SJSA1 (cell line): ENCODE data around the gene BAHCC1. TPM values are rescaled to one million over a fixed set of nuclear protein-coding genes. Genes with fewer than 3 reads are reported as not detected.

Source experiments
- DNase-seq, 2 experiments: peaks; one replicate each; pipeline ENCODE4 v3.0.0-alpha.2; 2015 to 2020; ENCODE audit warnings: low spot score in 2 of 2, low read depth in 1 of 2
- H3K27ac ChIP-seq: fragments of 250-450 bp; sonication (Bioruptor Pico); 2 replicates; pipeline ENCODE4 v1.5.1; 2020; ENCODE audit warnings: mild to moderate bottlenecking, moderate library complexity
- H3K27me3 ChIP-seq: fragments of 250-450 bp; sonication (Bioruptor Pico); replicated peaks from 2 replicates; pipeline ENCODE4 v1.5.1; 2020; ENCODE audit warnings: mild to moderate bottlenecking, moderate library complexity
- H3K36me3 ChIP-seq: fragments of 250-450 bp; sonication (Bioruptor Pico); 2 replicates; pipeline ENCODE4 v1.5.1; 2020; ENCODE audit warnings: mild to moderate bottlenecking
- H3K4me1 ChIP-seq: fragments of 250-450 bp; sonication (Bioruptor Pico); replicated peaks from 2 replicates; pipeline ENCODE4 v1.6.1; 2021; ENCODE audit warnings: mild to moderate bottlenecking
- H3K4me3 ChIP-seq: fragments of 250-450 bp; sonication (Bioruptor Pico); 2 replicates; pipeline ENCODE4 v1.5.1; 2020; ENCODE audit warnings: mild to moderate bottlenecking
- H3K9me3 ChIP-seq: fragments of 250-450 bp; sonication (Bioruptor Pico); replicated peaks from 2 replicates; pipeline ENCODE4 v1.5.1; 2020; ENCODE audit warnings: mild to moderate bottlenecking
- total RNA-seq: library from RNA; depleted of rRNA; stranded (reverse); fragments of >200 nt; shearing (Covaris generic); gene quantifications from 2 replicates; pipeline ENCODE4 v1.2.3, GENCODE V29; 2014

Gene BAHCC1
- total RNA-seq, 1 experiment from 2014 or later: 6.6 TPM

DNA sequence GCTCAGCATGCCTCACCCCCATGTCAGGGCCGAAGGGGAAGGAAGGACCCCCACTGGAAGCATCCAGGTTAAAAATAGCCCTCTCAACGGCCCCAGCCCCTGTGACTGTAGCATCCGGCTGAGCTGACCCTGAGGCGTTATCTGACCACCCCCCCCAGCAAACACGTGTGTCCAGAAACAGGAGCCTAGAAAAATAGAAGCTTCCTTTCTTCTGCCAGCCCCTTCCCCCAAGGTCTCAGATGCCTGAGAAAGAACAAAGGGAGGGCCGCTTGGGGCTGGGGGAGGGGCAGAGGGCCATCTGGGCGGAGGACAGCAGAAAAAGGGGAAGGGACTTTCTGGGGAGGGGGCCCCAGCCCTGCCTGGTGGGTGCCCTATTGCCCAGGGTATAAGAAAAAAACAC lies 61.5 kb downstream of the BAHCC1 start:
- Histone ChIP-seq H3K27me3 (no peaks in the 10 kb centered on the region), H3K36me3 (peaks cover 4% of the 10 kb centered on the region; the same call in 1 of the 2 replicates), H3K27ac (no peak overlapping the region), H3K4me1 (no peaks in the 10 kb centered on the region; the same call in 1 of the 2 replicates), H3K9me3 (no peaks in the 10 kb centered on the region), H3K4me3 (no peak overlapping the region)
- no peak for DNase-seq

DNA sequence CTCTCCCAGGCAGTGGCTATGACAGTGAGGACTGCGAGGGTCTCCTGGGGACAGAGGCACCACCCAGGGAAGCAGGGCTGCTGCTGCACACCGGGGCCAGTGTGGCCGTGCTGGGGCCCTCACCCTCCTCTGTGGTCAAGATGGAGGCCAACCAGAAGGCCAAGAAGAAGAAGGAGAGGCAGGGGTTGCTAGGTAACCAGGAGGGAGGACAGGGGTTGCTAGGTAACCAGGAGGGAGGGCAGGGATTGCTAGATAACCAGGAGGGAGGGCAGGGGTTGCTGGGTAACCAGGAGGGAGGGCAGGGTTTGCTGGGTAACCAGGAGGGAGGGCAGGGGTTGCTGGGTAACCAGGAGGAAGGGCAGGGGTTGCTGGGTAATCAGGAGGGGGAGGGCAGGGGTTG lies 62.1 kb downstream of the BAHCC1 start:
- H3K27me3 ChIP-seq: no peaks in the 10 kb centered on the region
- H3K36me3 ChIP-seq: peaks cover 4% of the 10 kb centered on the region; the same call in 1 of the 2 replicates
- no peak for DNase-seq
- H3K9me3 ChIP-seq: no peaks in the 10 kb centered on the region
- H3K4me1 ChIP-seq: no peaks in the 10 kb centered on the region; the same call in 1 of the 2 replicates
- H3K4me3 ChIP-seq: no peak overlapping the region
- H3K27ac ChIP-seq: no peak overlapping the region

DNA sequence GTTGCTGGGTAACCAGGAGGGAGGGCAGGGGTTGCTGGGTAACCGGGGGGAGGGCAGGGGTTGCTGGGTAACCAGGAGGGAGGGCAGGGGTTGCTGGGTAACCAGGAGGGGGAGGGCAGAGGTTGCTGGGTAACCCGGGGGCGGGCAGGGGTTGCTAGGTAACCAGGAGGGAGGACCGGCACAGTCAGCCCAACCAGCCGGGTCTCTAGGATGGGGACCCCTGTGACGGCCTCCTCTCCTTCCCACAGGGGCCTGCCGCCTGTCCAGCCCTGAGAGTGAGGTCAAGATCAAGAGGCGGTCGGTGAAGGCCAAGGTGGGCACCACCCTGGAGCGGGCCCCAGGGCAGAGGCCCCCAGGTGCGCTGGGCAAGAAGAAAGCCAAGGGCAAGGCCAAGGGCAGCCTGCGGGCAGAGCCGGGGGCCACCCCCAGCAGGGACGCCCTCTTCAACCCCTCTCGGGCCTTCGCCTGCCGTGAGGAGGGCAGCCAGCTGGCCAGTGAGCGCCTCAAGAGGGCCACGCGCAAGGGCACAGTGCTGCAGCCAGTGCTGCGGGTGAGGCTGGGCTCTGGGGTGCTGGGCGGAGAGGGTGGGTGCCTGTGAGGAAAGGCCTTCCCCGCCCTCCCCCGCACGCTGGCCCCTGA lies 62.8 kb downstream of the BAHCC1 start:
- Histone ChIP-seq H3K9me3 (no peaks in the 10 kb centered on the region), H3K4me3 (no peak overlapping the region), H3K27me3 (no peaks in the 10 kb centered on the region), H3K36me3 (peaks cover 9% of the 10 kb centered on the region; the same call in 1 of the 2 replicates), H3K27ac (no peak overlapping the region), H3K4me1 (no peaks in the 10 kb centered on the region; the same call in 1 of the 2 replicates)
- DNase-seq: no peak

DNA sequence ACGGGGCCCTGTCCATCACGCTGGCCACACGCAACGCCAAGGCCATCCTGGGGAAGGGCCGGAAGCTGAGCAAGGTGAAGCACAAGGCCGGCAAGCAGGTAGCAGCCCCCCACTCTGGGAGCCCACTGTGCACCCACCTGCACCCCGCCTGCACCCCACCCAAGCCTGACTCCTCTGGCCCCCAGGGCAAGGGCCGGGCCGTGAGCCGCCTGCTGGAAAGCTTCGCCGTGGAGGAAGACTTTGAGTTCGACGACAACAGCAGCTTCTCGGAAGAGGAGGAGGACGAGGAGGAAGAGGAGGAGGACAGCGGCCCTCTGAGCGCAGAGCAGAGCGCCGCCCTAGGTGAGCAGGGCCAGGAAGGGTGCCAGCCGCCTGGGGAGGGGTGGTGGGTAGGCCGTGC lies 63.4 kb downstream of the BAHCC1 start:
- Histone ChIP-seq H3K36me3 (peaks cover 9% of the 10 kb centered on the region; the same call in 1 of the 2 replicates), H3K9me3 (no peaks in the 10 kb centered on the region), H3K4me1 (no peaks in the 10 kb centered on the region; the same call in 1 of the 2 replicates), H3K27me3 (no peaks in the 10 kb centered on the region), H3K27ac (no peak overlapping the region), H3K4me3 (no peak overlapping the region)
- no peak for DNase-seq

DNA sequence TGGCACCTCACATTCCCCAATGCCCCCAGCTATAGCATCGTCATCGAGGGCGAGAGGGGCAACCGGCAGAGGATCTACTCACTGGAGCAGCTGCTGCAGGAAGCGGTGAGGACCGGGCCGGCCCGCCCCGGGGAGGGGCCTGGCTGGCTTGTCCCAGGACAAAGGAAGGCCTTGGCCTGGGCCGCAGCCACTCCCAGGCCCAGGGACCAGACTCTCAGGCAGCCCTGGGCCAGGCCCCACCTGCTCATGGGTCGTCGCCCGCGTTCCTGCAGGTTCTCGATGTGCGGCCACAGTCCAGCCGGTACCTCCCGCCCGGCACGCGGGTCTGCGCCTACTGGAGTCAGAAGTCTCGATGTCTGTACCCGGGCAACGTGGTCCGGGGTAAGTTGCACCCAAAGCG lies 64.0 kb downstream of the BAHCC1 start:
- Histone ChIP-seq H3K27me3 (no peaks in the 10 kb centered on the region), H3K27ac (no peak overlapping the region), H3K4me3 (no peak overlapping the region), H3K9me3 (no peaks in the 10 kb centered on the region), H3K4me1 (no peaks in the 10 kb centered on the region; the same call in 1 of the 2 replicates), H3K36me3 (peaks cover 9% of the 10 kb centered on the region; the same call in 1 of the 2 replicates)
- DNase-seq: no peak

DNA sequence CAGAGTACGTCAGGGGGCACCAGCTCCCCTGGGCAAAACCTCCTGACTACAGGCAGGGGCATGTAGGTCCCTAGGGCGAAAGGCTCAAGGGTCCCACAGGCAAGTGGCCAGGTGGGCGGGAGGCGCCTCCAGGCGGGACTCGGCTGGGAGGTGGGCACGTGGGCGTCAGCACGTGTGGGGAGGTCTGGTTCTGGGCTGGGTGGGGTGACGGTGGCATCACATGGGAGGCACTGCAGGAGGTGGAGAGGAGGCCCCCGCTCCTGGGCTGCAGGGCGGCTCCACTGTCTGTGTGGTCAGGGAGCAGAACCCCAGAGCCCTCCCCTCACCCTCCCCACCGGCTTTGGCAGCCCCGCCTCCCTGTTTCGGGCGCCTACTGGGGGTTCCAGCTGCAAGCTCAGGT lies 64.6 kb downstream of the BAHCC1 start:
- Histone ChIP-seq H3K9me3 (no peaks in the 10 kb centered on the region), H3K27ac (no peak overlapping the region), H3K4me3 (no peak overlapping the region), H3K27me3 (no peaks in the 10 kb centered on the region), H3K36me3 (peaks cover 9% of the 10 kb centered on the region; the same call in 1 of the 2 replicates), H3K4me1 (no peaks in the 10 kb centered on the region; the same call in 1 of the 2 replicates)
- no peak for DNase-seq

DNA sequence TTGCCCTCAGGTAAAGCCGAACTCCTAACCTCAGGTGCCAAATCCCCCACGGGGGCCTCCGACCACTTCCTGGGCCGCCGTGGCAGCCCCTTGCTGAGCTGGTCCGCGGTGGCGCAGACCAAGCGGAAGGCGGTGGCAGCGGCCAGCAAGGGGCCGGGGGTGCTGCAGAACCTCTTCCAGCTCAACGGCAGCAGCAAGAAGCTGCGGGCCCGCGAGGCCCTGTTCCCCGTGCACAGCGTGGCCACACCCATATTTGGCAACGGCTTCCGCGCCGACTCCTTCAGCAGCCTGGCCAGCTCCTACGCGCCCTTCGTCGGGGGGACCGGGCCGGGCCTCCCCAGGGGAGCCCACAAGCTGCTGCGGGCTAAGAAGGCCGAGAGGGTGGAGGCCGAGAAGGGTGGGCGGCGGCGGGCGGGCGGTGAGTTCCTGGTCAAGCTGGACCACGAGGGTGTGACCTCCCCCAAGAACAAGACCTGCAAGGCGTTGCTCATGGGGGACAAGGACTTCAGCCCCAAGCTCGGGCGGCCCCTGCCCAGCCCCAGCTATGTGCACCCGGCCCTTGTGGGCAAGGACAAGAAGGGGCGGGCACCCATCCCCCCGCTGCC lies 65.7 kb downstream of the BAHCC1 start:
- peaks cover 9% of the 10 kb centered on the region; the same call in 1 of the 2 replicates for H3K36me3 ChIP-seq
- no peaks in the 10 kb centered on the region for H3K9me3 ChIP-seq
- no peaks in the 10 kb centered on the region; the same call in 1 of the 2 replicates for H3K4me1 ChIP-seq
- DNase-seq: no peak
- no peak overlapping the region for H3K27ac ChIP-seq
- H3K27me3 ChIP-seq: no peaks in the 10 kb centered on the region
- no peak overlapping the region for H3K4me3 ChIP-seq

DNA sequence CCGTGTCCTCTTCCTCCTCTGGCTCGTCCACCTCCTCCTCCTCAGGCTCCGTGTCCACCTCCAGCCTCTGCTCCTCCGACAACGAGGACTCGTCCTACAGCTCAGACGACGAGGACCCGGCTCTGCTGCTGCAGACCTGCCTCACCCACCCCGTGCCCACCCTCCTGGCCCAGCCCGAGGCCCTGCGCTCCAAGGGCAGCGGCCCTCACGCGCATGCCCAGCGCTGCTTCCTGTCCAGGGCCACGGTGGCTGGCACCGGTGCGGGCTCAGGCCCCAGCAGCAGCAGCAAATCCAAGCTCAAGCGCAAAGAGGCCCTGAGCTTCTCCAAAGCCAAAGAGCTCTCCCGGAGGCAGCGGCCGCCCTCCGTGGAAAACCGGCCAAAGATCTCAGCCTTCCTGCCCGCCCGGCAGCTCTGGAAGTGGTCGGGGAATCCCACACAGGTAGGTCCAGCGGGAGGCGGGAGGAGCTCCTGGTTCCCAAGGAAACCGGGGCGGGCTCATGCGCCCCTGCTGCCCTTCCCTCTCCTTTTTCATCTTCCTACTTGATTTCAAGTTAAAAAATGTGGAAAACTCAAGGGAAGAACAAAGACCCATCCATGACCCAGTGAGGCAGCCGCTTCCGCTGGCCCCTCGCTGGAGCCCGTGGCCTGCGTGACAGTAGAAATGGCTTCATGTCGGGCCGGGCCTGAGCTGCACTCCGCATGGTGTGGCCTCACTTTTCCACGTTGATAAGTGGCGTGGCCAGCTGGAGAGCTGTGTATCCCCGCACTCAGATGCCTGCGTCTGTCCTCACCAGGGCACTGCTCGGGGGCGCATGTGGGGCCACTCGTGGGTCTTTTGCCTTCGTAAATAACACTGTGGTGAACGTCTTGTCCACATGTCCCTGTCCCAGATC lies 66.6 kb downstream of the BAHCC1 start:
- Histone ChIP-seq H3K4me3 (no peak overlapping the region), H3K27me3 (no peaks in the 10 kb centered on the region), H3K9me3 (no peaks in the 10 kb centered on the region), H3K27ac (no peak overlapping the region), H3K4me1 (no peaks in the 10 kb centered on the region), H3K36me3 (peaks cover 9% of the 10 kb centered on the region; the same call in 1 of the 2 replicates)
- no peak for DNase-seq

DNA sequence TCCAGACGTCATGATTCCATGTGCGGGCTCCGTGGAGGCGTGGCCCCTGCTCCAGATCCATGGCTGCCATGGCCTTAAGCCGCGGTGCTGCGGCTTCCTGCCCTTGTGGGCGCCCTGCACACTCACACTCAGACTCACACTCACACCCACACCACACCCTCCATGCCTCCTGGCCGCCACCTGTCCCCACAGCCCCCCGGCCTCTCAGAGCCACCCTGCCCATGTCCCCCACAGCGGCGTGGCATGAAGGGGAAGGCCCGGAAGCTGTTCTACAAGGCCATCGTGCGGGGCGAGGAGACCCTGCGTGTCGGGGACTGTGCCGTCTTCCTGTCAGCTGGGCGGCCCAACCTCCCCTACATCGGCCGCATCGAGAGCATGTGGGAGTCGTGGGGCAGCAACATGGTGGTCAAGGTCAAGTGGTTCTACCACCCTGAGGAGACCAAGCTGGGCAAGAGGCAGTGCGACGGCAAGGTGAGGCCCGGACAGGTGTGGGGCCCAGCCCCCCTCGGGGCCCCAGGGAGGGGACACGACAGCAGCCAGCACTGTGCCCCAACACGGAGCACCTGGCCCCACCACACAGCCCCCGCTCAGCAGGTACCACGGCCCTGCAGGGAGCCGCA lies 67.4 kb downstream of the BAHCC1 start:
- Histone ChIP-seq H3K4me1 (no peaks in the 10 kb centered on the region), H3K27ac (no peak overlapping the region), H3K9me3 (no peaks in the 10 kb centered on the region), H3K36me3 (peaks cover 9% of the 10 kb centered on the region; the same call in 1 of the 2 replicates), H3K4me3 (no peak overlapping the region), H3K27me3 (no peaks in the 10 kb centered on the region)
- DNase-seq: no peak

DNA sequence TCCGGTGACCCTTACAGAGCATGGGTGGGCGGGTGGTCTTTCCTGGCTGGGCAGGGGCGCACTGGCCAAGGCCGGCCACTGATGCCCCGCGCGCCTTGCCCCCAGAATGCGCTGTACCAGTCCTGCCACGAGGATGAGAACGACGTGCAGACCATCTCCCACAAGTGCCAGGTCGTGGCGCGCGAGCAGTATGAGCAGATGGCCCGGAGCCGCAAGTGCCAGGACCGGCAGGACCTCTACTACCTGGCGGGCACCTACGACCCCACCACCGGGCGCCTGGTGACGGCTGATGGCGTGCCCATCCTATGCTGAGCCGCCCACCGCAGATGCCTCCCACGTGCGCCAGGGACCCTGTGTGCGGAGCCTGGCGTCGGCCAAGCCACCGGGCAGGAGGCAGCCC lies 68.2 kb downstream of the BAHCC1 start:
- Histone ChIP-seq H3K4me1 (no peaks in the 10 kb centered on the region), H3K36me3 (peaks cover 9% of the 10 kb centered on the region; the same call in 1 of the 2 replicates), H3K9me3 (no peaks in the 10 kb centered on the region), H3K27ac (no peak overlapping the region), H3K27me3 (no peaks in the 10 kb centered on the region), H3K4me3 (no peak overlapping the region)
- no peak for DNase-seq

DNA sequence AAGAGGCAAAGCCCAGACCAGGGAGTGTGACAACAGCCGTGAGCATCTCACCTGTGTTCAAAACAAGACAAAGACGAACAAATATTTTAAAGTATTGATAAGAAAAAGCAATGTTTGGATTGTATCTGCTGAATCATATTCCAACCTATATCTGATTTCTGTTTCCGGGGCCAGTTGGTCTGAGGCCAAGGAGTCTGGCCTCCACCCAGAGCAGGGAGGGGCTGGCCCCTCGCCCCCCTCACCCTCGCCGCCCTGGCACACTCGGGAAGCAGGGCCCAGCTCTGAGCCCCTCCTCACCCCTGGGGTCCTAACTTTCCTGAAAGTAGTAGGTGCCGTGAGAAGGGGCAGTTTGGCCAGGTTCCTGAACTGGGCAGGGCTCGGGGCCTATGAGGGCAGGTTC lies 69.3 kb downstream of the BAHCC1 start:
- Histone ChIP-seq H3K27me3 (no peaks in the 10 kb centered on the region), H3K9me3 (no peaks in the 10 kb centered on the region), H3K4me1 (no peaks in the 10 kb centered on the region), H3K4me3 (no peak overlapping the region), H3K27ac (no peak overlapping the region), H3K36me3 (peaks cover 9% of the 10 kb centered on the region; the same call in 1 of the 2 replicates)
- no peak for DNase-seq

DNA sequence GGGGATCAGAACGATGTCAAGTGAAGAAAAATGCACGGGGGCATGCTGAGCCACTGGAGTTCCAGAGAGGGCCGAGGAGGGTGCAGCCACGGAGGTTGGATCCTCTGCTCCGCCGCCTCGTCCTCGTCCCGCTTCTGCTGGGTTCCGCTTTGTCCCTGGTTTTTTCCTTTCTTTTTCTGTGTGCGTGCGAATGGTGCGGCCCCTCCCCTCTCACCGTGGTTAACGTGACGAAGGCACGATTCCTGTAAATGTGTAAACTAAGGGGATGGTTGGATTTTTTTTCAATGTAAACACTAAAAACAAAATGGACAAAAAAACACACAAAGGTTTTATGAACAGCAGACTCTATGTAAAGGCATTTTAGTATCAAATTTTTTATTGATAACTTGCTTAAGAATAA lies 70.7 kb downstream of the BAHCC1 start:
- H3K4me3 ChIP-seq: no peak overlapping the region
- DNase-seq: no peak
- H3K4me1 ChIP-seq: no peaks in the 10 kb centered on the region
- H3K27ac ChIP-seq: no peak overlapping the region
- H3K9me3 ChIP-seq: no peaks in the 10 kb centered on the region
- peaks cover 9% of the 10 kb centered on the region; the same call in 1 of the 2 replicates for H3K36me3 ChIP-seq
- H3K27me3 ChIP-seq: no peaks in the 10 kb centered on the region
